IPS DF 6.9 (cell line): ENCODE data around the gene KIAA1217.

Experiments used
- DNase-seq: peaks from one replicate; pipeline ENCODE4 v3.0.0-alpha.2; 2013; ENCODE audit warnings: low read depth, low spot score
- H3K27ac ChIP-seq: one replicate; pipeline ENCODE4 v1.5.1; 2013; ENCODE audit warnings: low read length, control low read depth
- H3K27me3 ChIP-seq: 2 replicates; pipeline ENCODE4 v1.6.1; 2013; ENCODE audit warnings: mild to moderate bottlenecking, low read length; ENCODE audit not compliant: control insufficient read depth, insufficient read depth
- H3K36me3 ChIP-seq: 2 replicates; pipeline ENCODE4 v1.6.1; 2013; ENCODE audit warnings: low read length; ENCODE audit not compliant: control insufficient read depth, insufficient read depth
- H3K4me1 ChIP-seq: 2 replicates; pipeline ENCODE4 v1.6.1; 2013; ENCODE audit warnings: low read length; ENCODE audit not compliant: control insufficient read depth, insufficient read depth
- H3K4me3 ChIP-seq: 2 replicates; pipeline ENCODE4 v1.5.1; 2013; ENCODE audit warnings: mild to moderate bottlenecking, low read length
- H3K9me3 ChIP-seq: 2 replicates; pipeline ENCODE4 v1.6.1; 2013; ENCODE audit warnings: low read length, inconsistent platforms; ENCODE audit not compliant: control insufficient read depth, insufficient read depth
- WGBS: extraction: QIAGEN DNeasy Blood & Tissue Kit; methylation state at CpG from one replicate; pipeline ENCODE4 v1.1.7; 2013; ENCODE audit warnings: mixed read lengths, missing lambda C conversion rate; ENCODE audit not compliant: insufficient read length, insufficient coverage; 5-methylcytosine and 5-hydroxymethylcytosine counted together

The KIAA1217 gene

GRCh38 chr10:24360282-24361127, 151.6 kb downstream of the KIAA1217 start:
- H3K27me3 ChIP-seq, result no peaks in the 10 kb centered on the region
- no peaks in the 10 kb centered on the region for H3K9me3 ChIP-seq
- H3K27ac ChIP-seq, result no peak overlapping the region
- peak; percentile 57 for DNase-seq
- peaks cover 3% of the 10 kb centered on the region for H3K4me1 ChIP-seq
- WGBS, result no CpG with 5 or more reads among the region's 12 CpGs
- H3K36me3 ChIP-seq, result no peaks in the 10 kb centered on the region
- no peak overlapping the region for H3K4me3 ChIP-seq

GRCh38 chr10:24363070-24363469, 154.1 kb downstream of the KIAA1217 start:
- no CpG with 5 or more reads among the region's 3 CpGs for WGBS
- no peak overlapping the region for H3K4me3 ChIP-seq
- DNase-seq, result no peak
- no peaks in the 10 kb centered on the region for H3K36me3 ChIP-seq
- H3K27ac ChIP-seq, result no peak overlapping the region
- no peaks in the 10 kb centered on the region for H3K9me3 ChIP-seq
- no peaks in the 10 kb centered on the region for H3K4me1 ChIP-seq
- no peaks in the 10 kb centered on the region for H3K27me3 ChIP-seq

GRCh38 chr10:24367688-24368087, 158.8 kb downstream of the KIAA1217 start:
- Histone ChIP-seq H3K27ac (no peak overlapping the region), H3K4me3 (no peak overlapping the region), H3K4me1 (peaks cover 4% of the 10 kb centered on the region), H3K36me3 (no peaks in the 10 kb centered on the region), H3K27me3 (no peaks in the 10 kb centered on the region), H3K9me3 (no peaks in the 10 kb centered on the region)
- WGBS, result no CpG with 5 or more reads among the region's 1 CpG
- no peak for DNase-seq

GRCh38 chr10:24370877-24371276, 161.9 kb downstream of the KIAA1217 start:
- Histone ChIP-seq H3K27me3 (no peaks in the 10 kb centered on the region), H3K4me1 (peaks cover 7% of the 10 kb centered on the region), H3K36me3 (no peaks in the 10 kb centered on the region), H3K4me3 (no peak overlapping the region), H3K9me3 (no peaks in the 10 kb centered on the region), H3K27ac (no peak overlapping the region)
- WGBS, result no CpG with 5 or more reads among the region's 4 CpGs
- no peak for DNase-seq

GRCh38 chr10:24371396-24371795, 162.5 kb downstream of the KIAA1217 start:
- WGBS, result no CpG with 5 or more reads among the region's 3 CpGs
- H3K4me1 ChIP-seq, result peaks cover 7% of the 10 kb centered on the region
- no peak for DNase-seq

GRCh38 chr10:24374134-24374915, 165.4 kb downstream of the KIAA1217 start:
- no CpG with 5 or more reads among the region's 7 CpGs for WGBS
- Histone ChIP-seq H3K4me1 (peaks cover 4% of the 10 kb centered on the region), H3K27ac (no peak overlapping the region), H3K27me3 (no peaks in the 10 kb centered on the region), H3K36me3 (no peaks in the 10 kb centered on the region), H3K9me3 (no peaks in the 10 kb centered on the region), H3K4me3 (no peak overlapping the region)
- DNase-seq, result no peak

More at GRCh38 chr10:24371396-24371795, 162.5 kb downstream of the KIAA1217 start:
- H3K4me3 ChIP-seq, result no peak overlapping the region
- no peaks in the 10 kb centered on the region for H3K27me3 ChIP-seq
- H3K27ac ChIP-seq, result no peak overlapping the region
- H3K36me3 ChIP-seq, result no peaks in the 10 kb centered on the region
- H3K9me3 ChIP-seq, result no peaks in the 10 kb centered on the region

GRCh38 chr10:24375510-24375909, 166.6 kb downstream of the KIAA1217 start:
- Histone ChIP-seq H3K4me1 (peaks cover 3% of the 10 kb centered on the region), H3K27ac (no peak overlapping the region), H3K9me3 (no peaks in the 10 kb centered on the region), H3K27me3 (no peaks in the 10 kb centered on the region), H3K4me3 (no peak overlapping the region), H3K36me3 (no peaks in the 10 kb centered on the region)
- WGBS, result no CpG with 5 or more reads among the region's 4 CpGs
- no peak for DNase-seq

GRCh38 chr10:24376731-24377130, 167.8 kb downstream of the KIAA1217 start:
- DNase-seq, result no peak
- Histone ChIP-seq H3K27ac (no peak overlapping the region), H3K4me3 (no peak overlapping the region), H3K27me3 (no peaks in the 10 kb centered on the region), H3K9me3 (no peaks in the 10 kb centered on the region), H3K4me1 (peaks cover 3% of the 10 kb centered on the region), H3K36me3 (no peaks in the 10 kb centered on the region)
- no CpG with 5 or more reads among the region's 4 CpGs for WGBS

GRCh38 chr10:24378126-24378920, 169.4 kb downstream of the KIAA1217 start:
- Histone ChIP-seq H3K4me1 (peaks cover 3% of the 10 kb centered on the region), H3K27ac (no peak overlapping the region), H3K36me3 (no peaks in the 10 kb centered on the region), H3K27me3 (no peaks in the 10 kb centered on the region), H3K4me3 (no peak overlapping the region), H3K9me3 (no peaks in the 10 kb centered on the region)
- DNase-seq, result no peak
- no CpG with 5 or more reads among the region's 6 CpGs for WGBS
